HG02981 (cell line): ENCODE measurements around the gene MARK1.
A peak's percentile ranks its signal among the peaks of the same experiment; 100 is the strongest.

ENCODE experiments used
- ATAC-seq: cut with Tn5 transposase; IDR thresholded peaks from one replicate; pipeline ENCODE4 v1.9.1; 2021; ENCODE audit warnings: mild to moderate bottlenecking, moderate library complexity; ENCODE audit not compliant: unreplicated experiment

The MARK1 gene

DNA sequence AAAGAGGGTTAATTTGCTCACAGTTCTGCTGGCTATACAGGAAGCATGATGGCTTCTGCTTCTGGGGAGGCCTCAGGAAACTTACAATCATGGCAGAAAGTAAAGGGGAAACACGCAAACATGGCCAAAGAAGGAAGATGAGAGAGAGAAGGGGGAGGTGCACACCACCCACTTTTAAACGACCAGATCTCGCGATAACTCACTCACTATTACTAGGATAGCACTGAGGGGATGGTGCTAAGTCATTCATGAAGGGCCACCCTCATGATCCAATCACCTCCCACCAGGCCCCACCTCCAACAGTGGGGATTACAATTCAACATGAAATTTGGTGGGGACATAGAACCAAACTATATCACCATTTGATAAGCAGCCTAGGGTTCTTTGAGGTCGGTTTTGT lies 159.9 kb downstream of the MARK1 start:
- no peak for ATAC-seq

DNA sequence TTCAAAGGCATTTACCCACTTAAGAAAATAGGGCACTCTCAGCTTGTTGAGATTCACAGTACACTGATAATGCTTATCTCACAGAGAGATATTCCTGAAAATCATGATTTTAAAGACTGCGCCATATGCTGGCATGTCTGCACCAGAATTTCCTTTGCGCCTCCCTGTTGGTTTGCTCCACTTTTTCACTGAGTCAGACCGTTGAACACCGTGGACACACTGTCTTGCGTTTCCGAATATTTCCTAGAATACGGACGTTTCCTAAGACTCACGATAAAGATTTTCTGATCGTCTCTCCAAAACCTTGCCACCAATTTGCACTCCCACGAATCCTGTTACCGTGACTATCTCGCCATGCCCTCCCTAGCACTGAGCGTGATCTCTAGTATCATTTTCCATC lies 161.7 kb downstream of the MARK1 start:
- ATAC-seq = no peak

- peak; percentile 94 for ATAC-seq
Observed at GRCh38 chr1:220690140-220691052, 162.5 kb downstream of the MARK1 start, which contains the start of gene C1orf115. C1orf115 (plus strand) TSS chr1:220690363; CDS start chr1:220690403, 40 bp downstream.

DNA sequence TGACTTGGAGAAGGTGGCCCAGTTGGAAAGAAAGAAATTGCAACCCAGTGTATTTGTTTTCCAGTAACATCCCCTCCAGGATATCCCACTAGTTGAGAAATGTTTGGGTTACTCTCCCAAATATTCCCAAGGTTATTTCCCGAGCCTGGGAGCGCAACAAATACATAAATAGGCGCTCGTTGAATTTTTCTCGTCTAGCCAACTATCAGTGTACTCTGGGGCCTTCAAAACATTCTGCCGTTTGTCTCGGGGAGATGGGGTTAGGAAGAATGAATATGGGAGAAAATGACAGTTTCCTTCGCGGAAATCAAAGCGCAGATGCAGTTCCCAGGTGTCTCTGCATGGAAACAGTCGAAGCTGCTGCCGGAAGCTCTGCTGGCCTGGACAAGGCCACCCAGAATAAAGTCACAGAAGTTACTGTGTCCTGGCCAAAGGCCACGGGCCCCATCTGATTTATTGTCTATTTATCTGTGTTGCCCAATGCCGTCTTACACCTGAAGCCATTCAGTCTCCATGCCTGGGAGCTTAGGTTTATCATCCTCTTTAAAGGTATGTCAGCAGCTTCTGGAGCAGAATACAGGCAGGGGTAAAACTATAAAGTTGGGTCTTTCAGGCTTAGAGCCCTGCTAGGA lies 163.2 kb downstream of the MARK1 start:
- ATAC-seq = no peak

- no peak for ATAC-seq
Observed at GRCh38 chr1:220692436-220693228, 164.7 kb downstream of the MARK1 start.

- no peak for ATAC-seq
Observed at GRCh38 chr1:220694866-220695382, 167.0 kb downstream of the MARK1 start.

GRCh38 chr1:220695426-220695825 lies 167.5 kb downstream of the MARK1 start:
- no peak for ATAC-seq

DNA sequence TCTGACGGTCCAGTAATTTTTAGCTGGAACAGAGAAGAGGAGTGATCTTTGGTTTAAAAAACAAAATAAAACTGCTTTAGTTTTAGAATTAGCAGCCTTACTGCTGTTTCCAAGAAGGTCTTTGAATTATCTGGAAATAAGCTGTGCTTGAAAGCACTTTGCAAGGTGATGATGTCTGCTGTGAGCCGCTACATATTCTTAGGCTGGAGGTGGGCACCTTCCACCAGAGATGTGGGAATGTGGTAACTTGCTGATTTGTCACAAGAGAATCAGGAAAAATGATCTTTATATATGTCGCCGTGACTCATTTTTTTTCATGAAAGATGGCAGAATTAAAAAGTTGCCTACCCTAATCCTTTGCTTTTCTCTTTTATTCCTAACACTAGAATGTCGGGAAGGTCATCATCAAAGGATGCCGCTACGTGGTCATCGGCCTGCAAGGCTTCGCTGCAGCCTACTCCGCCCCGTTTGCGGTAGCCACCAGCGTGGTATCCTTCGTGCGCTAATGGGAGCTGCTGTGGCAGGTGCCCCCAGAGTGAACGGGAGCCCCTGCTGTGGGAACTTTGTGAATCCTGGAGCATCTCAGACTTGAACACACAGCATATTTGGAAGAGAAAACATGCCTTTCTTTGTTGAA lies 168.4 kb downstream of the MARK1 start:
- no peak for ATAC-seq

DNA sequence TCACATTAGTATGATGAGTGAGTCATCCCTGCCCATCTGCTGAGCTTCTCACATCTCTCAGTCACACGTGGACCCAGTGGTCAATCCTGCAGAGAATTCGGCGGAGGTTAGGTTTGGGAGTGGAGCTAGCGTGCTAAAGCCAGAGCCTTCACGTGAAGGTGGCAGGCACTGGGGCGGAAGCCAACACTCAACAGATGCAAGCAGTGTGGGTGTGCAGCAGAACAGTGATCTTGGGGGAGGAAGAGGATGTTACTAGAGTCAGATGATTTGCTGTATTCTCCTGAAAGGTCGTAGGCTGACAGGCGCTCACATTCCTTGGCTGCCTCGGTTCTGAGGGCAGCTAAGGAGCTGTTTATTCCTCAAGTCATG lies 168.9 kb downstream of the MARK1 start:
- ATAC-seq = no peak

- ATAC-seq = no peak
Observed at GRCh38 chr1:220697326-220697725, 169.4 kb downstream of the MARK1 start.

DNA sequence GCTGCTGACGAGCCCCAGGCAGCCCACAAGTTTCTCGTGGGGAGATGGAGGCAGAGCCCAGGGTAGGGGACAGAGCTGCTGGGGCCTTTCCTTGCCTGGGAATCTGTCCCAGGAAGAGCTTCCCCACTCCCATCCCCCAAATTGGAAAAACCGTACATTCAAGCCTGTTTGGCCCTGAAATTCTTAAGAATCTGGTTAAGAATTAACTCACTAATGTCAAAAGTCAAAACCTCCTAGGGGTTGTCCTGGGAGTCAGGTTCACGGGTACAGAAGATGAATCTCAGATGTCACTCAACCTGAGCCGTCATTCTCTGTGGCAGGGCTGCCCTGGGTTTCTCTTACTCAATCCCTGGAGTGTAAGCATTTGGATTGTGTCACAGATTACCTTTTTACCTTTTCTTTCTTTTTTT lies 170.7 kb downstream of the MARK1 start:
- ATAC-seq = no peak

DNA sequence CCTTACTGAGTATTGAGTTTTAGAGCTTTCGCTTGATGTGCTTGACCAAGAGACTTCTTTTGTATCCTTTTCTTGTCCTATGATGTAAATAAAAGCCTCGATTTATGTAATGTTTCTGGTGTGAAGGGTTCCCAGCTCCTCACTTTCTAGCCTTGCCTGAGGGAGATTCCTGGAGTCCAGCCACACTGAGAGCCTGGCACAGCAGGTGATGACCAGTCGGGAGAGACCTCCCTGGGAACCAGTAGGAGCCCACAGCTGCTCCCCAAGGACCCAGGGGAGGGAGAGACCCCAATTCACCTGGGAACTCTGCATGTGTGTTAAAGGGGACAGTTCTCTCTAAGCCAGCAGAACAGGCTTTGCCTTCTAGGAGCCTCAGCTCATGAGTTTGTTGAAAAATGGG lies 171.1 kb downstream of the MARK1 start:
- no peak for ATAC-seq

DNA sequence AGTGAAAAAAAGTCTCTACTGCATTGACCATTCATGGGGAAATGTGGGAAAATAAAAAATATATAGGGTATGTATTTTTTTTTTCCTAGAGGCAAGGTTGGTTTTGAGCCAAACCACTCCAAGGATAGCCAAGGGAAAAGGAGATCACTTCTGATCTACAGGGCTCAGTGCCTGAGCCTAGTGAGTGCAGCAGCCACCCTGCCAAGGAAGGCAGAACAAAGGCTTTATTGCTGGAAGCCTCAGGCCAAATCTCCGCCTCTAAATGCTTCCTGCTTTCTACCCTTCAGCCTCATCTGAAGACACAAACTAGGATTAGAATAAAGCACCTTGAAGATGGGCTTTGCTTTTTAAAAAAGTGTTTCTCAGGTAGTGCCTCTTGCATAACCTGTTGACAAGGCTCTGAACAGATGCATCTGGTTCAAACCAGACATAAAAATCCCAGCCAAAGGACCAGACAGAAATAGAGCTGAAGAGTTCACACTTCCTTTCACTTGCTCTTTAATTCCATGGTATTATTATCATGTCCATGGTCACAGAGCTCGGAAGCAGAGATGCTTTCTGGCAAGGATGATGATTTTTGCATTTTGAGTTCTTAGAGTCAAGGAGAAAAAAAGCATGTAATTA lies 172.7 kb downstream of the MARK1 start:
- ATAC-seq = no peak

GRCh38 chr1:220701974-220702373 lies 174.0 kb downstream of the MARK1 start:
- no peak for ATAC-seq

GRCh38 chr1:220702733-220703270 lies 174.9 kb downstream of the MARK1 start:
- no peak for ATAC-seq

DNA sequence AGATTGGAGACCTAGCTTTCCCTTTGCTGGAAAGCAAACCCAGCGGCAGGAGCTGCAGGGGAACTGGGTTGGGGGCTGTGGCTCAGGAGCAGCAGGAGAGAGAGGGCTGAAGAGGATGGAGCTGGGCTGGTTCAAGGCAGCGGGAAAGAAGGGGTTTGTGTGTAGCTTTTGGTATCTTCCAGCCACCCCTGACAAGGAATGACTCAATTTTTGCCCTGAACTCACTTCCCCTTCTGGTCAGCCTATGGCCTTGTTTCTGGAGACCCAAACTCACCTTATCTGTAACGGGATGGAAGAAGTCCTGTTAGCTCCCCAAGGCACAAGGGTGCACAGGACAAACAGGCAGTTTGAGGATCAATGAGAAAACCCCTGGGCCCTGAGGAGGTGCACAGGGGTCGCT lies 175.4 kb downstream of the MARK1 start:
- no peak for ATAC-seq

GRCh38 chr1:220705782-220706181 lies 177.8 kb downstream of the MARK1 start:
- ATAC-seq = no peak

GRCh38 chr1:220706480-220706879 lies 178.5 kb downstream of the MARK1 start:
- ATAC-seq = no peak

DNA sequence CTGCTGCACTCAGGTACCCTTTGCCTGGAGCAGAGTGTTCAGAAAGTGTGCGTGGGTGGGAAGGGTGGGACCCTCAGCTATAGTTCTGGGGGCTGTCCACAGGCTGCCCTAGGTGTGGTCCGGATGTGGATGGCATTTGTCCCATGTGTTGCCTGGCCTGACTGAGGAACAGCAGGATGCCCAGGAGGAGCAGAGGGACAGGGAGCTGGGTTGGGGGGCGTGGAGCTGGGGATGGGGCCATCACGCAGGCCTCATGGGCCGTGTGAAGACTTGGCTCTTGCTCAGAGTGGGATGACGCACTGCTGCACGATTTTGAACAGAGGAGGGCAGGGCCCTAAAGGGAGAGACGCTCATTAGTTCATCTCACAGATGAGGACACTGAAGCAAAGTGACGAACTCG lies 179.2 kb downstream of the MARK1 start:
- ATAC-seq = no peak

DNA sequence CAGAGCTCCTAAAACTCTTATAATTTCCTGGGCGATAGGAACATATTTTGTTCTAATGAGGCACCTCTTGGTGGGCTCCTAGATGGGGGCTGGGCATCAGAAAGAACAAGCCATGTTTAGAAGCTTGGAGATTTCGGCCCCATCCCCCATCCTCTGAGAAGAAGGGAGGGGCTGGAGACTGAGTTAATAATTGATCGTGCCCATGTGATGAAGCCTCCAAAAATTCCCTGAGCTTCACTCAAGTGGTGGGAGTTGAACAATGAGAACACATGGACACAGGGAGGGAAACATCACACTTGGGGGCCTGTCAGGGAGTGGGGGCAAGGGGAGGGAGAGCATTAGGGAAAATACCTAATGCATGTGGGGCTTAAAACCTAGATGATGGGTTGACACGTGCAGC lies 180.3 kb downstream of the MARK1 start:
- no peak for ATAC-seq
